ENCODE results near the gene MYH15.

DNA sequence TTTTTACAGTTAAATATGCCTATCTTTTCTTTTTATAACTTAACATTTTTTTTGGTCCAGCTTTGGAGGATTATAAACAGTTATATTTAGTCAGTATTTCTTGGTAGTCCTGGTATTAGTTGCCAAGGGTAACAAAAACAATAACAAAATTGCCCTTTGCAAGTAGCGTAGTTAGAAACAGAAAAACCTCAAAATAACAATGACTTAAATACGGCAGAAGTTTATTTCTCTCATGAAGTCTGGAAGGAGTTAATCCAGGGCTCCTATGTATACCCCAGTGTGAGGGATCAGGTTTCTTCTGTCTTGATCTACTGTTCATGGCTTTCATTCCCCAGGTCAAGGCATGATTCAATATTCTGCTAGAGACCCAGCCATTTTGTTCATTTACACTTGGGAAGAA is 14.1 kb upstream of the MYH15 start:
- no peak for TF ChIP-seq CTCF (IDR thresholded peaks at IDR 0.05)
- TF ChIP-seq REST (IDR thresholded peaks at IDR 0.05; ENCODE audit: insufficient read depth in 1 of 2, low read depth in 2 of 2, low read length in 1 of 2) = no peak
- no peak for TF ChIP-seq POLR2AphosphoS5 (IDR thresholded peaks at IDR 0.05; ENCODE audit: low read depth, low read length)
- no peak for TF ChIP-seq SIN3A (IDR thresholded peaks at IDR 0.05; ENCODE audit: borderline replicate concordance, insufficient read depth, low read depth, low read length)
